ENCODE results near the gene NABP1.

DNA sequence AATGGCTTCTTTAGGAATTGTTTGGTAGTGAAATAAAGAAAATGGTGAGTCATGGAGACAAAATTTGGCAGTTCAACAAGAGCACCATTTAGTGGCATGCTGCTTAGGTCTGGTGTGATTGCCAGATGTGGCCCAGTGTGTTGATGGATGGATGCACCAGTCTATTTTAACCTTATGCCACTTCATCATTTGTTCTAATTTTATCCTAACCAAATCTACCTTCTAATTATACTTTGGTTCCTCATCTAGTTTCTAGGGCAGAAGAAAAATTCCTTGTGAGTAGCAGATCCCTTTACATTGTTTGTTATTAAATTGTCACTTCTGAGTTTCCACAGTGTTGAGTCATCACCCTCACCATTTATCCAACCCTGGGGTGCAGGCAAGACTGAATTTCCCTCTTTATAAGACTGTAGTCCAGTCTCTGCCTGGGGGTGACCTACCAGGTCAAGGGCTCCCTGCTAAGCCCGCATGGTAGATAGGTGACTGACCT is 32.5 kb downstream of the NABP1 start:
- TF ChIP-seq, protein P1, sequence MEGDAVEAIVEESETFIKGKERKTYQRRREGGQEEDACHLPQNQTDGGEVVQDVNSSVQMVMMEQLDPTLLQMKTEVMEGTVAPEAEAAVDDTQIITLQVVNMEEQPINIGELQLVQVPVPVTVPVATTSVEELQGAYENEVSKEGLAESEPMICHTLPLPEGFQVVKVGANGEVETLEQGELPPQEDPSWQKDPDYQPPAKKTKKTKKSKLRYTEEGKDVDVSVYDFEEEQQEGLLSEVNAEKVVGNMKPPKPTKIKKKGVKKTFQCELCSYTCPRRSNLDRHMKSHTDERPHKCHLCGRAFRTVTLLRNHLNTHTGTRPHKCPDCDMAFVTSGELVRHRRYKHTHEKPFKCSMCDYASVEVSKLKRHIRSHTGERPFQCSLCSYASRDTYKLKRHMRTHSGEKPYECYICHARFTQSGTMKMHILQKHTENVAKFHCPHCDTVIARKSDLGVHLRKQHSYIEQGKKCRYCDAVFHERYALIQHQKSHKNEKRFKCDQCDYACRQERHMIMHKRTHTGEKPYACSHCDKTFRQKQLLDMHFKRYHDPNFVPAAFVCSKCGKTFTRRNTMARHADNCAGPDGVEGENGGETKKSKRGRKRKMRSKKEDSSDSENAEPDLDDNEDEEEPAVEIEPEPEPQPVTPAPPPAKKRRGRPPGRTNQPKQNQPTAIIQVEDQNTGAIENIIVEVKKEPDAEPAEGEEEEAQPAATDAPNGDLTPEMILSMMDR (IDR thresholded peaks at IDR 0.05) = no peak
- TF ChIP-seq ZFX (IDR thresholded peaks at IDR 0.05; ENCODE audit: borderline replicate concordance) = no peak
